ENCODE measurements around the gene COX7A1.
"Not testable (repeated sequence)": the region's sequence is repeated elsewhere in the genome, so short reads cannot be mapped to it uniquely, and the experiment has no call there.

- TF ChIP-seq EZH2phosphoT487 (IDR thresholded peaks at IDR 0.05; ENCODE audit: borderline replicate concordance, low read length) = not testable (repeated sequence)
- TF ChIP-seq, protein P1, sequence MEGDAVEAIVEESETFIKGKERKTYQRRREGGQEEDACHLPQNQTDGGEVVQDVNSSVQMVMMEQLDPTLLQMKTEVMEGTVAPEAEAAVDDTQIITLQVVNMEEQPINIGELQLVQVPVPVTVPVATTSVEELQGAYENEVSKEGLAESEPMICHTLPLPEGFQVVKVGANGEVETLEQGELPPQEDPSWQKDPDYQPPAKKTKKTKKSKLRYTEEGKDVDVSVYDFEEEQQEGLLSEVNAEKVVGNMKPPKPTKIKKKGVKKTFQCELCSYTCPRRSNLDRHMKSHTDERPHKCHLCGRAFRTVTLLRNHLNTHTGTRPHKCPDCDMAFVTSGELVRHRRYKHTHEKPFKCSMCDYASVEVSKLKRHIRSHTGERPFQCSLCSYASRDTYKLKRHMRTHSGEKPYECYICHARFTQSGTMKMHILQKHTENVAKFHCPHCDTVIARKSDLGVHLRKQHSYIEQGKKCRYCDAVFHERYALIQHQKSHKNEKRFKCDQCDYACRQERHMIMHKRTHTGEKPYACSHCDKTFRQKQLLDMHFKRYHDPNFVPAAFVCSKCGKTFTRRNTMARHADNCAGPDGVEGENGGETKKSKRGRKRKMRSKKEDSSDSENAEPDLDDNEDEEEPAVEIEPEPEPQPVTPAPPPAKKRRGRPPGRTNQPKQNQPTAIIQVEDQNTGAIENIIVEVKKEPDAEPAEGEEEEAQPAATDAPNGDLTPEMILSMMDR (conservative IDR thresholded peaks at IDR 0.05; ENCODE audit: low read depth, low read length) = not testable (repeated sequence)
These were observed 26.8 kb upstream of the COX7A1 start for GRCh38 chr19:36179077-36179476.
